GM12801 (cell line): ENCODE results near the gene NLRP14.

ENCODE experiments used
- TF ChIP-seq, protein P1 (sequence below): IDR thresholded peaks from one replicate; pipeline ENCODE4 v1.5.1; 2011; ENCODE audit warnings: control low read depth; ENCODE audit not compliant: insufficient read length; ENCODE audit errors: extremely low read depth

Gene NLRP14

DNA sequence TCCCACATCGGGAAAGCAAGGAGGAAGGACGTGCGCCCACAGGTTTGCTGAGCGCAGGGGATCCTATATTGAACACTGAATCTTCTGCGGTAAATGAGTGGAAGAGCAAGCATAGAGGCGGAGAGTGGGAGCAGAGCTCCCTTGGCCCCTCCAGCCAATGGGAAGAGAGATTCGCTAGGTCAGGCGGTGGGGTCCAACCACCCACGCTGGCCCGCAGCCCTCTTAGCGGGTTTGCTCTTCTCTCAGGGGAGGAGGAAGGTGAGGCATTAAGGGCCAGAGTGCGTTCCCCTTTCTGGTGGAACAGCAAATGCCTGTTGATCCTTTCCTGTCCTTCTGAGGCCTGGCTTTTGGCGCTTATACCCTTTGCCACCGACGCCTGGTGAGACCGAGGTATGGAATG lies 10.6 kb downstream of the NLRP14 start:
- TF ChIP-seq, protein P1, sequence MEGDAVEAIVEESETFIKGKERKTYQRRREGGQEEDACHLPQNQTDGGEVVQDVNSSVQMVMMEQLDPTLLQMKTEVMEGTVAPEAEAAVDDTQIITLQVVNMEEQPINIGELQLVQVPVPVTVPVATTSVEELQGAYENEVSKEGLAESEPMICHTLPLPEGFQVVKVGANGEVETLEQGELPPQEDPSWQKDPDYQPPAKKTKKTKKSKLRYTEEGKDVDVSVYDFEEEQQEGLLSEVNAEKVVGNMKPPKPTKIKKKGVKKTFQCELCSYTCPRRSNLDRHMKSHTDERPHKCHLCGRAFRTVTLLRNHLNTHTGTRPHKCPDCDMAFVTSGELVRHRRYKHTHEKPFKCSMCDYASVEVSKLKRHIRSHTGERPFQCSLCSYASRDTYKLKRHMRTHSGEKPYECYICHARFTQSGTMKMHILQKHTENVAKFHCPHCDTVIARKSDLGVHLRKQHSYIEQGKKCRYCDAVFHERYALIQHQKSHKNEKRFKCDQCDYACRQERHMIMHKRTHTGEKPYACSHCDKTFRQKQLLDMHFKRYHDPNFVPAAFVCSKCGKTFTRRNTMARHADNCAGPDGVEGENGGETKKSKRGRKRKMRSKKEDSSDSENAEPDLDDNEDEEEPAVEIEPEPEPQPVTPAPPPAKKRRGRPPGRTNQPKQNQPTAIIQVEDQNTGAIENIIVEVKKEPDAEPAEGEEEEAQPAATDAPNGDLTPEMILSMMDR, result no peak

DNA sequence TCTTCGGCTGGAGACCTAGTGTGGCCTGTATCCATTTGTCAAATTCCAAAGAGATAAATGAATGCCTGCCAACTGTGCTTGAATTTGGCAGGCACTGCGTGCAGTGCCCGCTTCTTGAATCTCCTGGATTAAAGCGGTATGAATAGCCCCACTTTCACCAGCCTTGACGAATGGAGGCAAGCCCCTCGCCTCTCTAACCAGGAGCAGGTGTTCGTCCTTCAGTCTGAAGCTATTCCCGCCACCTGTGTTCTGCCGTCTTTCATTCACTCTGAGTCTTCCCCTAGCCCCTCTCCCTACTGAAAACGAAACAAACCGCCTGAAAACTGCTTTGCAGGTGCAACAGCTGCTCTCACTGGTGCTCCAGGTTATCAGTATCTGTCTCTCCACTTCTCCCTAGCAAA lies 11.2 kb downstream of the NLRP14 start:
- TF ChIP-seq, protein P1, result no peak

DNA sequence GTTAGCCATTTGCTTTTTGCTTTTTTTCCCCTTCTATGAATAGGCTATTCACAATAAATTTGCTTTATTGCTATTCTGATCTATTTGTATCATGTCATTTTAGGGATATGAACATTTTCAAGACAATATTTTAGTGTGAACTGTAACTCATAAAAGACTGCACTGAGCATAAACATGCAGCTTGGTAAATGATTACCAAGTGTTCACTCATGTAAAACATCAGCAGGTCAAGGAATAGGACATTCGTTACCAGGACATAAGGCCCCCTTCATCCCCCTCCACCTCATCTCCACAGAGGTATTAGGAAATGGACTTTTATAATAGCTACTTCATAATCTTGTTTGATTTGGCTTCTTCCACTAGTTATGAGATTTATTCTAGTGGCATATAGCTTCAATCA lies 12.4 kb downstream of the NLRP14 start:
- TF ChIP-seq, protein P1, result no peak

DNA sequence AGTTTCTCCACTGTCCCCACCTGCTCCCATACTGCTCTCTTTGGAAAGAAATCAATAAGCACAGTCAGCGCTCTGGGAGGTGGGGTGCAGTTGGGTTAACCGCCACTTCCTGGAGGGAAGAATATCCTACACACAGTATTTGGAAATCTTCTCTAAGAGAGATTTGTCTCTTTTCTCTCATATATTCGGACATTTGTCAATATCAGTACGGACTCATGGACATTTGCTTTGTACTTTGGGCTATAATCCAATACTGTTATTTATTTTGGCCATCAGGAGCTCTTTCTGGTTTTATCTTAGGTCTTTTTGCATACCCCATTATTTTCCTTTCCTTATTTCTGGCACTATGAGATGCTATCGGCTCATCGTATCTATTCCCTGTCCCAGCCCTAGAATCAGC lies 13.7 kb downstream of the NLRP14 start:
- TF ChIP-seq, protein P1, result no peak

DNA sequence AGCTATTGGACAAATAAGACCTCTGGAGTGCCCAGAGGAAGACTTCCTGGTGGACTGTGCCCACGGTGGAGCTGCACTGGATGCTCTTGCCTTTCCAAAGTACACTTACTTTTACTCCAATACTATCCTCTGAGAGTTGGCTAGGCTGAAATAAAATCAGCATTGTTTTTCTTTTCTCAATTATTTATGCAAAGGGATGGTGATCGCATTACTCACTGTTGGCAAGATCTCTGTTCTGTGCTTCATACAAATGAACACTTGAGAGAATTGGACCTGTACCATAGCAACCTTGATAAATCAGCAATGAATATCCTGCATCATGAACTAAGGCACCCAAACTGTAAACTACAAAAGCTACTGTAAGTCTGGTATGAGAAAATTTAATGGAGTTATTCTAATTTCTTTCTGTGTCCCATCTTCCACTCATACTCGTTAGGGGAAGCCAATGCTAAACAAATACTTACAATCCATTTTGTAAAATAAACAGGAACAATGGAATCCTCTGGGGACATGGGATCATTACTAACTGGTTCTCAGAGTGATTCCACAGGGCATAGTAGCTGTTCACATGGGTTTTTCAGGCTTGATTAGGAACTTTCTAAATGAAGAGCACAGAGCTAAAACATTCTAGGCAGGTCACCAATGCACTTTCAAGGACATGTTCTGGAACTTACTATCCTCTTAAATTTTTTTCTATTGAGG lies 26.3 kb downstream of the NLRP14 start:
- TF ChIP-seq, protein P1, result no peak

DNA sequence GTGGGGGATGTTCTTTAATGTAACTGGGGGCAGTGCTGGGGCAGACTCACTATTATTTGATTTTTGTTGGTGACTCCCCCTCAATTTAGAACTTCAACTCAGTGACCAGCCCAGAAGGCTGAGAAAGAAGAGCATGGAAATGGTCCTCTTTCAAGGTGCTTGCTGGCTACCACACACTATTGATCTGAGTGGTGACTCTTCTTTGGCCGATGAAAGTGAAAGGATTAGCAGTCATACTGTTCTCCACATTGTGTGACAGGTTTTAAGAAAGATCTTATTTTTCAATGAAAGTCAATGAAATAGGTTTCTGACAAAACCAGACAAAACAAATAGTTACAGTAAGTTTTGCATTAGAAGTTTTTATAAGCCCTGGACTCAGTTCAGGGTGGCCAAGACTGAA lies 29.9 kb downstream of the NLRP14 start:
- TF ChIP-seq, protein P1, result no peak

DNA sequence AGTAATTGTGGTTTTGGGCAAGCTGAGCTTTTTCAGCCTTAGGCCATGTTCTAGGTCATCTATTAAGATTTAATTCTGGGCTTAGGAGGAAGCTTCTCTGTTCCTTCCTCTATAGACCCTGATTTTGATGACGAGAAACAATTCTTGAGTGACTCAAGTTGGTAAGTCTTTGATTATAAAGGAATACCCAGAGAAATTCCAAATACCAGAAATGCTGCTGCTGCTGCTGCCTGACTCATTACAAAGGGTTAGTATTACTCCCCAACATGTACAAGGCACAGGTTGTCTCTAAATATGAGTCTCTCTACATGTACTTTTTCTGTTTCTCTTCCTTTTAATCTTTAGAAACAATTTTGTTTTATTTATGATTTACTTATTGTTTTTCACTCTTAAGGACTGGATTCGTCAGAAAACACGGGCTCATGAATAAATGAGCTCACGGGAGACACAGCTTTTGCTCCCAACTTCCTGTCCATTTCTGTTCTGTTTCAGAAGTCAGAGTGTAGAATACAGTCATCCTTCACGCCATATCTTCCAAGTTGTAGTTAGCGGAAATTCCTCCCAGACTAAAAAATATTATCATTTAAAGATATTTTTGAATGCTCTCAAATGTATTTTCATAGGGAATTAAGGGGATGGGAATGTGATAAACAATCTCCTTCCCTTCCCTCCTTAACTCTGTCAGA lies 36.7 kb downstream of the NLRP14 start:
- TF ChIP-seq, protein P1, result no peak
